AG08395 (cell line): ENCODE measurements around the gene PTPRN2.
"Not testable (repeated sequence)": the region's sequence is repeated elsewhere in the genome, so short reads cannot be mapped to it uniquely, and the experiment has no call there.

ENCODE experiments used
- DNase-seq: peaks from one replicate; pipeline ENCODE4 v3.0.0; 2012; ENCODE audit warnings: mixed read lengths, low spot score

PTPRN2 gene

GRCh38 chr7:158399762-158400161 lies 187.9 kb downstream of the PTPRN2 start:
- no peak for DNase-seq

GRCh38 chr7:158398750-158399149 lies 188.9 kb downstream of the PTPRN2 start:
- DNase-seq, result no peak

GRCh38 chr7:158397885-158398284 lies 189.7 kb downstream of the PTPRN2 start:
- no peak for DNase-seq

GRCh38 chr7:158396982-158397862 lies 190.4 kb downstream of the PTPRN2 start:
- no peak for DNase-seq

- DNase-seq, result no peak
Measured at GRCh38 chr7:158396301-158396905, 191.2 kb downstream of the PTPRN2 start.

GRCh38 chr7:158395780-158396278 lies 191.8 kb downstream of the PTPRN2 start:
- DNase-seq, result no peak

GRCh38 chr7:158395349-158395748 lies 192.3 kb downstream of the PTPRN2 start:
- DNase-seq, result no peak

- no peak for DNase-seq
Measured at GRCh38 chr7:158394936-158395335, 192.7 kb downstream of the PTPRN2 start.

- no peak for DNase-seq
Measured at GRCh38 chr7:158393926-158394625, 193.5 kb downstream of the PTPRN2 start.

- DNase-seq, result no peak
Measured at GRCh38 chr7:158392251-158392650, 195.4 kb downstream of the PTPRN2 start.

- no peak for DNase-seq
Measured at GRCh38 chr7:158391541-158391940, 196.1 kb downstream of the PTPRN2 start.

- no peak for DNase-seq
Measured at GRCh38 chr7:158391141-158391540, 196.5 kb downstream of the PTPRN2 start.

GRCh38 chr7:158390460-158390859 lies 197.2 kb downstream of the PTPRN2 start:
- DNase-seq, result no peak

- no peak for DNase-seq
Measured at GRCh38 chr7:158389514-158390425, 197.9 kb downstream of the PTPRN2 start.

GRCh38 chr7:158388928-158389327 lies 198.7 kb downstream of the PTPRN2 start:
- no peak for DNase-seq

GRCh38 chr7:158388072-158388471 lies 199.6 kb downstream of the PTPRN2 start:
- DNase-seq, result no peak

GRCh38 chr7:158387546-158387891 lies 200.1 kb downstream of the PTPRN2 start:
- DNase-seq, result no peak

GRCh38 chr7:158386866-158387545 lies 200.6 kb downstream of the PTPRN2 start:
- no peak for DNase-seq

- no peak for DNase-seq
Measured at GRCh38 chr7:158386355-158386618, 201.3 kb downstream of the PTPRN2 start.

GRCh38 chr7:158385496-158386354 lies 201.9 kb downstream of the PTPRN2 start:
- not testable (repeated sequence) for DNase-seq
